Neural progenitor cell (in vitro differentiated cells): ENCODE data around the gene ULK4. TPM values are rescaled to one million over a fixed set of nuclear protein-coding genes. Genes with fewer than 3 reads are reported as not detected.

ENCODE experiments used
- DNase-seq: peaks from one replicate; pipeline ENCODE4 v3.0.0-alpha.2; 2016; ENCODE audit warnings: low spot score
- H2AFZ ChIP-seq: fragments of 200-600 bp; sonication (generic); replicated peaks from 2 replicates; pipeline ENCODE4 v1.6.1; 2016; ENCODE audit warnings: antibody characterized with exemption
- H3F3A ChIP-seq: fragments of 200-600 bp; sonication (generic); 2 replicates; pipeline ENCODE4 v1.6.1; 2016; ENCODE audit warnings: antibody characterized with exemption, low read depth
- H3K27ac ChIP-seq: fragments of 200-600 bp; sonication (generic); 2 replicates; pipeline ENCODE4 v1.5.1; 2016; ENCODE audit warnings: mild to moderate bottlenecking
- H3K27me3 ChIP-seq: fragments of 200-600 bp; sonication (generic); 2 replicates; pipeline ENCODE4 v1.6.1; 2016; ENCODE audit warnings: mild to moderate bottlenecking, moderate library complexity
- H3K36me3 ChIP-seq: fragments of 200-600 bp; sonication (generic); 2 replicates; pipeline ENCODE4 v1.5.1; 2016
- H3K4me1 ChIP-seq: fragments of 200-600 bp; sonication (generic); 2 replicates; pipeline ENCODE4 v1.6.1; 2016; ENCODE audit warnings: mixed run types
- H3K4me2 ChIP-seq: fragments of 200-600 bp; sonication (generic); 2 replicates; pipeline ENCODE4 v1.6.1; 2016
- H3K4me3 ChIP-seq: fragments of 200-600 bp; sonication (generic); 2 replicates; pipeline ENCODE4 v1.5.1; 2016
- H3K79me2 ChIP-seq: fragments of 200-600 bp; sonication (generic); 2 replicates; pipeline ENCODE4 v1.6.1; 2016; ENCODE audit warnings: low read depth
- H3K9ac ChIP-seq: fragments of 200-600 bp; sonication (generic); 2 replicates; pipeline ENCODE4 v1.6.1; 2016
- H3K9me3 ChIP-seq: fragments of 200-600 bp; sonication (generic); 2 replicates; pipeline ENCODE4 v1.5.1; 2016; ENCODE audit warnings: low read depth
- H4K20me1 ChIP-seq: fragments of 200-600 bp; sonication (generic); 2 replicates; pipeline ENCODE4 v1.6.1; 2016; ENCODE audit warnings: low read depth
- H3K27ac Mint-ChIP-seq: 3 replicates; pipeline ENCODE4 v1.8.0; 2021; ENCODE audit warnings: mixed read lengths
- H3K27me3 Mint-ChIP-seq: 2 replicates; pipeline ENCODE4 v1.8.0; 2022; ENCODE audit warnings: low read depth, mild to moderate bottlenecking, inconsistent platforms, moderate library complexity, mixed read lengths; ENCODE audit not compliant: insufficient read depth
- H3K36me3 Mint-ChIP-seq: 3 replicates; pipeline ENCODE4 v1.8.0; 2021; ENCODE audit warnings: mixed read lengths
- H3K4me1 Mint-ChIP-seq: 3 replicates; pipeline ENCODE4 v1.8.0; 2021; ENCODE audit warnings: mixed read lengths
- H3K4me3 Mint-ChIP-seq: 3 replicates; pipeline ENCODE4 v1.8.0; 2021; ENCODE audit warnings: mild to moderate bottlenecking, moderate library complexity, mixed read lengths
- H3K9me3 Mint-ChIP-seq: 3 replicates; pipeline ENCODE4 v1.8.0; 2020; ENCODE audit warnings: mixed read lengths
- EZH2 ChIP-seq: fragments of 200-600 bp; sonication (generic); IDR thresholded peaks from 2 replicates; pipeline ENCODE4 v1.6.1; 2017; ENCODE audit warnings: antibody characterized with exemption, mild to moderate bottlenecking, moderate library complexity
- EZH2phosphoT487 ChIP-seq: fragments of 200-600 bp; sonication (generic); IDR thresholded peaks from 2 replicates; pipeline ENCODE4 v1.6.1; 2017; ENCODE audit warnings: antibody characterized with exemption
- total RNA-seq: library from RNA; depleted of rRNA; stranded (reverse); fragments of >200 nt; gene quantifications from 2 replicates; pipeline ENCODE4 v1.2.3, GENCODE V29; 2015; ENCODE audit warnings: low replicate concordance
- TF ChIP-seq, protein P1 (sequence below): fragments of 200-600 bp; sonication (generic); IDR thresholded peaks from 2 replicates; pipeline ENCODE4 v1.5.1; 2017; ENCODE audit warnings: antibody characterized with exemption, mild to moderate bottlenecking

The ULK4 gene
- total RNA-seq, 1 donor from 2014 or later: 33.0 TPM

DNA sequence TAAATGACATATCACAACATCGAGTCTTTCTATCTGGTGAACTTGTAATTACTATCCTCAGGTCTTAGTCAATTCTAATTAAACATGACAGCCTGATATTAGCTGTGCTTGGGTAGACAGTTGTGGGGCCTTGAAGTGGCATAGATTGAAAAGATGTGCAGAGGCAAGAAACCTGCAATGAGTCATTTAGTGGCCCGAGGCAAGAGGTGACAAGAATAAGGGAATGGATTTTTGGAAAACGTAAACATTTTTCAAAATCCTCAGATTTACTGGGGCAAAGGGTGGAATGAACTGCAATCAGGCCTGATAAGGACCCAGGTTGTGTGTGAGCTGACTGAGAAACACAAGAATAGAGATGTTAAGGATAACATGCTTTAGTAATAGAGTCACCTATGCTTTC is 29.5 kb upstream of the ULK4 start:
- Histone ChIP-seq H3K27ac (no peak overlapping the region), H3K36me3 (no peaks in the 10 kb centered on the region), H3K4me1 (no peaks in the 10 kb centered on the region), H3F3A (no peaks in the 10 kb centered on the region), H3K79me2 (no peaks in the 10 kb centered on the region), H3K4me2 (no peak overlapping the region), H3K9me3 (no peaks in the 10 kb centered on the region), H3K9ac (no peak overlapping the region), H4K20me1 (no peaks in the 10 kb centered on the region), H2AFZ (no peak overlapping the region), H3K27me3 (no peaks in the 10 kb centered on the region), H3K4me3 (no peak overlapping the region)
- no peaks in the 10 kb centered on the region for H3K9me3 Mint-ChIP-seq
- H3K27me3 Mint-ChIP-seq: peaks cover 3% of the 10 kb centered on the region
- H3K4me1 Mint-ChIP-seq: no peaks in the 10 kb centered on the region
- H3K27ac Mint-ChIP-seq: no peak overlapping the region
- no peak for DNase-seq
- H3K36me3 Mint-ChIP-seq: no peaks in the 10 kb centered on the region
- TF ChIP-seq EZH2 (no peak), EZH2phosphoT487 (no peak)
- TF ChIP-seq, protein P1, sequence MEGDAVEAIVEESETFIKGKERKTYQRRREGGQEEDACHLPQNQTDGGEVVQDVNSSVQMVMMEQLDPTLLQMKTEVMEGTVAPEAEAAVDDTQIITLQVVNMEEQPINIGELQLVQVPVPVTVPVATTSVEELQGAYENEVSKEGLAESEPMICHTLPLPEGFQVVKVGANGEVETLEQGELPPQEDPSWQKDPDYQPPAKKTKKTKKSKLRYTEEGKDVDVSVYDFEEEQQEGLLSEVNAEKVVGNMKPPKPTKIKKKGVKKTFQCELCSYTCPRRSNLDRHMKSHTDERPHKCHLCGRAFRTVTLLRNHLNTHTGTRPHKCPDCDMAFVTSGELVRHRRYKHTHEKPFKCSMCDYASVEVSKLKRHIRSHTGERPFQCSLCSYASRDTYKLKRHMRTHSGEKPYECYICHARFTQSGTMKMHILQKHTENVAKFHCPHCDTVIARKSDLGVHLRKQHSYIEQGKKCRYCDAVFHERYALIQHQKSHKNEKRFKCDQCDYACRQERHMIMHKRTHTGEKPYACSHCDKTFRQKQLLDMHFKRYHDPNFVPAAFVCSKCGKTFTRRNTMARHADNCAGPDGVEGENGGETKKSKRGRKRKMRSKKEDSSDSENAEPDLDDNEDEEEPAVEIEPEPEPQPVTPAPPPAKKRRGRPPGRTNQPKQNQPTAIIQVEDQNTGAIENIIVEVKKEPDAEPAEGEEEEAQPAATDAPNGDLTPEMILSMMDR: no peak
- no peak overlapping the region for H3K4me3 Mint-ChIP-seq

DNA sequence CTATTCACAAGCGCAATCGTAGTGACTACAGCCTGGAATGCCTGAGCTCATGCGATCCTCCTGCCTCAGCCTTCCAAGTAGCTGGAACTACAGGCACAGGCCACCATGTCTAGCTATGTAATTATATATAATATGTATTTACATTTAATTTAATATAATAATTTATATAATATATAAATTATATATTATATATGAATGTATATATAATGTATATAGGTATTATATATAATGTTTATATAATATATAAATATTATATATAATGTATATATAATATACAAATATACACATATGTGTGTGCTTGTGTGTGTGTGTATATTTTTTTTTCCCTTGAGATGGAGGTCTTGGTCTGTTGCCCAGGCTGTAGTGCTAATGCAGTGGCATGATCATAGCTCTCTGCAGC is 27.6 kb upstream of the ULK4 start:
- Histone ChIP-seq H2AFZ (no peak overlapping the region), H4K20me1 (no peaks in the 10 kb centered on the region), H3K4me3 (no peak overlapping the region), H3K4me2 (no peak overlapping the region), H3F3A (no peaks in the 10 kb centered on the region), H3K4me1 (no peaks in the 10 kb centered on the region), H3K79me2 (no peaks in the 10 kb centered on the region), H3K9me3 (no peaks in the 10 kb centered on the region), H3K36me3 (no peaks in the 10 kb centered on the region), H3K27me3 (no peaks in the 10 kb centered on the region), H3K27ac (no peak overlapping the region), H3K9ac (no peak overlapping the region)
- Mint-ChIP-seq H3K36me3 (no peaks in the 10 kb centered on the region), H3K27me3 (peaks cover under 1% of the 10 kb centered on the region), H3K4me3 (no peak overlapping the region), H3K27ac (no peak overlapping the region), H3K9me3 (no peaks in the 10 kb centered on the region), H3K4me1 (no peaks in the 10 kb centered on the region)
- no peak for DNase-seq
- no peak for TF ChIP-seq EZH2phosphoT487
- TF ChIP-seq EZH2: no peak
- TF ChIP-seq, protein P1: no peak

DNA sequence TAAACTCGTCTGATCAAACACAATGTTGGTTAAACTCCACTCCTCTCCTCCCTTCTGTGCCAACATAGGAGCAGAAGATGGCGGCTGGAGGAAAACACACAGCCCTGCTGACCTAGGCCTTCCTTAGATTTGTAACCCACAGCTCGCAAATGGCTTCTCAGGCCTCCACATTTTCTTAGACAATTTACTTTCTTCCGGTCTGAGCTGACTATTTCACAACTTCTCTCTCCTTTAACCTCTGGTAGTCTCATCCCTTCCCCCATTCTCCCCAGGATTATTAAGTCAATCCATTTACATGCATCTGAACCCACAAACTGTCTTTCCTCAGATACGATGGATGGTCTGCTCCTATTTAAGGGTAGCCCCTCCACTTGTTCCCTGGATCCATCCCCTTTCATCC is 25.7 kb upstream of the ULK4 start:
- Mint-ChIP-seq H3K4me3 (no peak overlapping the region), H3K9me3 (peaks cover 2% of the 10 kb centered on the region)
- H3K36me3 ChIP-seq: no peaks in the 10 kb centered on the region

More for the DNA sequence above, 25.7 kb upstream of the ULK4 start:
- TF ChIP-seq, protein P1: no peak
- TF ChIP-seq EZH2phosphoT487: no peak
- no peak overlapping the region for H3K9ac ChIP-seq
- no peak overlapping the region for H3K4me3 ChIP-seq
- no peaks in the 10 kb centered on the region for H3K4me1 ChIP-seq
- no peaks in the 10 kb centered on the region for H4K20me1 ChIP-seq
- no peaks in the 10 kb centered on the region for H3K27me3 ChIP-seq
- no peak overlapping the region for H3K4me2 ChIP-seq
- no peaks in the 10 kb centered on the region for H3K4me1 Mint-ChIP-seq
- H3K27ac Mint-ChIP-seq: no peak overlapping the region
- no peaks in the 10 kb centered on the region for H3F3A ChIP-seq
- H3K27me3 Mint-ChIP-seq: no peaks in the 10 kb centered on the region
- no peak overlapping the region for H2AFZ ChIP-seq
- no peaks in the 10 kb centered on the region for H3K36me3 Mint-ChIP-seq
- H3K9me3 ChIP-seq: no peaks in the 10 kb centered on the region
- H3K79me2 ChIP-seq: no peaks in the 10 kb centered on the region
- no peak overlapping the region for H3K27ac ChIP-seq
- DNase-seq: no peak
